ENCODE measurements around the gene PCSK5.

PCSK5 gene

GRCh38 chr9:76127637-76128036, 237.2 kb downstream of the PCSK5 start:
- H3K9me3 ChIP-seq (ENCODE audit: control insufficient read depth, insufficient read depth, low read length), result no peaks in the 10 kb centered on the region
- no peaks in the 10 kb centered on the region for H3K36me3 ChIP-seq (ENCODE audit: insufficient read depth, low read length)
- no peak overlapping the region for H3K9ac ChIP-seq (ENCODE audit: low read depth, low read length)
- peaks cover 4% of the 10 kb centered on the region; the same call in 1 of the 2 replicates for H3K4me1 ChIP-seq (ENCODE audit: insufficient read depth, low read length)

- Histone ChIP-seq H3K36me3 (ENCODE audit: insufficient read depth, low read length) (no peaks in the 10 kb centered on the region), H3K9ac (ENCODE audit: low read depth, low read length) (no peak overlapping the region), H3K4me1 (ENCODE audit: insufficient read depth, low read length) (peaks cover 20% of the 10 kb centered on the region), H3K9me3 (ENCODE audit: control insufficient read depth, insufficient read depth, low read length) (no peaks in the 10 kb centered on the region)
Observed at GRCh38 chr9:76135902-76136301, 245.4 kb downstream of the PCSK5 start.

DNA sequence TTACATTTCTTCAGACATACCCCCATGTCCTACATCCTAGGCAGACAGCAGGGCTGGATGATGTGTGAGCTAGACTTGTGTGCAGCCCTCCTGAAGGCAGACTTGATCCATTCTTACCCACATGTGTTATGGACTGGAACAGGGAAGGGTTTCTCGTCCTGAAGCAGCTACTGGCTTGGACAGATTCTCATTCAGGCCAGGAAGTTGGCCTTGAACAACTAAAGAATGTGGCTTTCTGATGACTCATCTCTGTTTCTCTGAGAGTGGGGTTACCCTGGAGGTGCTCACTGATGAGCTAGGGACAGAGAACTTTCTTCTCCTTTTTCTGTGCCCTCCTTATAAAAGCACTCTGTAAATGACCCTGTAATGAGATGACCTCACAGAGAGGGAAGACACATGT, 246.5 kb downstream of the PCSK5 start:
- Histone ChIP-seq H3K4me1 (ENCODE audit: insufficient read depth, low read length) (peaks cover 18% of the 10 kb centered on the region), H3K9me3 (ENCODE audit: control insufficient read depth, insufficient read depth, low read length) (no peaks in the 10 kb centered on the region), H3K36me3 (ENCODE audit: insufficient read depth, low read length) (no peaks in the 10 kb centered on the region), H3K9ac (ENCODE audit: low read depth, low read length) (no peak overlapping the region)

- Histone ChIP-seq H3K9me3 (ENCODE audit: control insufficient read depth, insufficient read depth, low read length) (no peaks in the 10 kb centered on the region), H3K36me3 (ENCODE audit: insufficient read depth, low read length) (no peaks in the 10 kb centered on the region), H3K9ac (ENCODE audit: low read depth, low read length) (no peak overlapping the region), H3K4me1 (ENCODE audit: insufficient read depth, low read length) (peaks cover 17% of the 10 kb centered on the region)
Observed at GRCh38 chr9:76137931-76138330, 247.5 kb downstream of the PCSK5 start.

DNA sequence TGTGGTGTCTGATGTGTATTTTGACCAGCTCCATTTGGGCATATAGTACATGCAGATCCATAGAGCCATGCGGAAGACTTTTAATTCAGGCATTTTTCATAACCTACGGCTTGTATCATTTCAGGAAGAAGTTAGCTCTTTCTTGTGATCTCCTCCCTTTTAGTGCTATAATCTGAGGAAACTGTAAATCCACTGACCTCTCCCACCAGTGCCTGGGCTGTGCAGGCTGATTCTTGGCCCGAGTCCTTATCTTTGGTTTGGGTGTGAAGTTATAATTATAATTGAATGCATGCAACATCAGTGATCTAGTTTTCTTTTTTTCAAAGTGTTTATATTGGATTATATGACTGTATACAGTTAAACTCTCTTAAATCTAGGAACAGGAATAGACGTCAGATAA, 247.9 kb downstream of the PCSK5 start:
- Histone ChIP-seq H3K9ac (ENCODE audit: low read depth, low read length) (no peak overlapping the region), H3K4me1 (ENCODE audit: insufficient read depth, low read length) (peaks cover 17% of the 10 kb centered on the region), H3K36me3 (ENCODE audit: insufficient read depth, low read length) (no peaks in the 10 kb centered on the region), H3K9me3 (ENCODE audit: control insufficient read depth, insufficient read depth, low read length) (no peaks in the 10 kb centered on the region)

- Histone ChIP-seq H3K9me3 (ENCODE audit: control insufficient read depth, insufficient read depth, low read length) (no peaks in the 10 kb centered on the region), H3K9ac (ENCODE audit: low read depth, low read length) (no peak overlapping the region), H3K36me3 (ENCODE audit: insufficient read depth, low read length) (no peaks in the 10 kb centered on the region), H3K4me1 (ENCODE audit: insufficient read depth, low read length) (no peaks in the 10 kb centered on the region)
Observed at GRCh38 chr9:76143834-76144233, 253.4 kb downstream of the PCSK5 start.

DNA sequence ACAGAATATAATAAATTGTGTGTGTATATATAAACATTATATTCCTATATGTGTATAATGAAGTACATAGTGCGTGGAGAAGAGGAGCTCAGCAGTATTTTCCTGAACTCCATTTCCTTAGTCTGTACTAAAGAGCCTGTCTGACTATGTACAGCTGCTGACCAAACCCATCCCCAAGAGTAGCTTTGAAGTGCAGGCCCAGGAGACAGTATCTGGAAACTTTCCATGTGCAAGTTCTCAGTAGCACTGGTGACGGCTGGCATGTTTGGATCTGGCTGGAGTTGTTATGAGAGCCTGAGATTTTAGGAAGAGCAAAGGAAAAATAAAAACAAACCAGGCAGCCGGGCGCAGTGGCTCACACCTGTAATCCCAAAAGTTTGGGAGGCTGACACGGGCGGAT, 259.5 kb downstream of the PCSK5 start:
- H3K9me3 ChIP-seq (ENCODE audit: control insufficient read depth, insufficient read depth, low read length), result no peaks in the 10 kb centered on the region
- H3K9ac ChIP-seq (ENCODE audit: low read depth, low read length), result no peak overlapping the region
- H3K36me3 ChIP-seq (ENCODE audit: insufficient read depth, low read length), result no peaks in the 10 kb centered on the region
- no peaks in the 10 kb centered on the region for H3K4me1 ChIP-seq (ENCODE audit: insufficient read depth, low read length)

GRCh38 chr9:76151267-76151666, 260.8 kb downstream of the PCSK5 start:
- no peaks in the 10 kb centered on the region for H3K9me3 ChIP-seq (ENCODE audit: control insufficient read depth, insufficient read depth, low read length)
- H3K36me3 ChIP-seq (ENCODE audit: insufficient read depth, low read length), result no peaks in the 10 kb centered on the region
- no peaks in the 10 kb centered on the region for H3K4me1 ChIP-seq (ENCODE audit: insufficient read depth, low read length)
- H3K9ac ChIP-seq (ENCODE audit: low read depth, low read length), result no peak overlapping the region

DNA sequence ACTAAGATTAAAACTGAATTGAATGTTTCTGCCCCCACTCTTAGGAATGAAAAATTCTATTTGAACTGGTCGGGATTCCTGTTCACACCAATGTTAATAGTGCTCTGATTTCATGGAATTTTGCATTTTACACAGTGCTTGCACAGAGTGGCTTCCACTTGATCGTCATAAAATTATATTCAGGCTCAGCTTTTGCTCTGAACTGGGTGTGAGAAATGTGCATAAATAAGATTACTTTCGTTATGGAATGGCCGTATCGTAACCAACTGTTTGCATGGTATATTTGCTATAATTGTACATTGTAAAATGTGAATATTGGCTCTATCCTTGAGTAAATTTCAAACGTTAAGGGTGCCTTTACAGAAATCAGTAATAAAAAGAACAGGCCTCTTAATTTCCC, 262.9 kb downstream of the PCSK5 start:
- H3K4me1 ChIP-seq (ENCODE audit: insufficient read depth, low read length), result no peaks in the 10 kb centered on the region
- H3K9me3 ChIP-seq (ENCODE audit: control insufficient read depth, insufficient read depth, low read length), result no peaks in the 10 kb centered on the region
- H3K36me3 ChIP-seq (ENCODE audit: insufficient read depth, low read length), result no peaks in the 10 kb centered on the region; the same call in 1 of the 2 replicates
- H3K9ac ChIP-seq (ENCODE audit: low read depth, low read length), result no peak overlapping the region

DNA sequence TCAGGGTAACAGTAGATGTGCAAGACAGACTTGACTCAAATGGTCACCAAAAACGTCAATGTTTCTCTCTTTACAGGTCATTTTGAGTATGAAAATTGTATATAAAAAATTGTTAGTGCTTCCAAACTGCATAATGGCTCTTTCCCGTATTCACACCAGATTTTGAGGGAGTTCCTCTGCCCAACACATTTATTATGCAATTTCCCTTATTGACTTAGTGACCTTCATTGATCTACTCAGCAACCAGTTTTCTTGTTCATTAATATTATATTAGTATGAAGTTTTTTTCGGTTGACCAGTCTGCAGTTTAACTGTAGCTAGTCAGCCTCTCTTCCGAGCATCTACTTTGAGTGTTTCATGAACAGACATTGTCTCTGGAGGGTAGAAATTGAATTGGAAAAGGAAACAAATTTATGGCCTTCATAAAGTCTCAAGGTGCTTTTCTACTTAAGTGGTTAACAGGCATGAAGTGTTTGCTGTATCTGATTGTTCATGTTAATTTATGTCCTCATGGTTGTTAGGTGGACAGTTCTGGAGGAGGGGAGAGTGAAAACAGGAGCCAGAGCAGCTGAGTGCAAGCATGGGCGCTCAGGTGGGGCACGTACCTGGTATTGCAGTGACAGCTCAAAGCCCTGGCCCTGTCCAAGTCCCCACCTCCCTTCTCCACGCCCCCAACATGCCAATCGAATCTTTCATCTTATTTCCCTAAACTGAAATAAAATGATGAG, 263.6 kb downstream of the PCSK5 start:
- Histone ChIP-seq H3K36me3 (ENCODE audit: insufficient read depth, low read length) (no peaks in the 10 kb centered on the region; the same call in 1 of the 2 replicates), H3K4me1 (ENCODE audit: insufficient read depth, low read length) (no peaks in the 10 kb centered on the region), H3K9me3 (ENCODE audit: control insufficient read depth, insufficient read depth, low read length) (no peaks in the 10 kb centered on the region), H3K9ac (ENCODE audit: low read depth, low read length) (no peak overlapping the region)

DNA sequence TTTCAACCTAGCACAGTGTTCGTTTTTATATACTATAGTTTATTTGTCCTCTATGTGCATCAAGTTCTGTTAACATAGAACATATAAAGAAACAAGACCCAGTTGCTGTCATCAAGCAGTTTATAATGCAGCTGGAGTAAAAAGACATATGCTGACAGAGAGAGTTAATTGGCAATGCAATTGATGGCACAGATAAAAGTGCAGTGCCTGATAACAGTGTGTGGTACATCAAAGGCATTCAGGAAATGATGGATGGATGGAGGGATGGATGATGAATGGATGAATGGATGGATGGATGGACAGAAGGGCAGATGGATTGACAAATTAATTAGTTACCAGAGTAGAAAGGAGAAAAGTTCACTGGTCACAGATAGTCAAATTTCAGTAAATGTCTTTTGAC, 264.9 kb downstream of the PCSK5 start:
- Histone ChIP-seq H3K4me1 (ENCODE audit: insufficient read depth, low read length) (0 out of 2 replicates have a peak, but pooled peaks cover 5% of the 10 kb centered on the region), H3K9me3 (ENCODE audit: control insufficient read depth, insufficient read depth, low read length) (no peaks in the 10 kb centered on the region), H3K9ac (ENCODE audit: low read depth, low read length) (no peak overlapping the region), H3K36me3 (ENCODE audit: insufficient read depth, low read length) (no peaks in the 10 kb centered on the region; the same call in 1 of the 2 replicates)

GRCh38 chr9:76158713-76159112, 268.2 kb downstream of the PCSK5 start:
- Histone ChIP-seq H3K9ac (ENCODE audit: low read depth, low read length) (no peak overlapping the region), H3K36me3 (ENCODE audit: insufficient read depth, low read length) (no peaks in the 10 kb centered on the region; the same call in 1 of the 2 replicates), H3K4me1 (ENCODE audit: insufficient read depth, low read length) (peaks cover 9% of the 10 kb centered on the region; the same call in 1 of the 2 replicates), H3K9me3 (ENCODE audit: control insufficient read depth, insufficient read depth, low read length) (no peaks in the 10 kb centered on the region)

GRCh38 chr9:76159293-76159926, 268.9 kb downstream of the PCSK5 start:
- Histone ChIP-seq H3K9ac (ENCODE audit: low read depth, low read length) (no peak overlapping the region), H3K36me3 (ENCODE audit: insufficient read depth, low read length) (no peaks in the 10 kb centered on the region; the same call in 1 of the 2 replicates), H3K4me1 (ENCODE audit: insufficient read depth, low read length) (peaks cover 9% of the 10 kb centered on the region; the same call in 1 of the 2 replicates), H3K9me3 (ENCODE audit: control insufficient read depth, insufficient read depth, low read length) (no peaks in the 10 kb centered on the region)

GRCh38 chr9:76161106-76161505, 270.6 kb downstream of the PCSK5 start:
- H3K9me3 ChIP-seq (ENCODE audit: control insufficient read depth, insufficient read depth, low read length), result no peaks in the 10 kb centered on the region
- peaks cover 9% of the 10 kb centered on the region; the same call in 1 of the 2 replicates for H3K4me1 ChIP-seq (ENCODE audit: insufficient read depth, low read length)
- H3K36me3 ChIP-seq (ENCODE audit: insufficient read depth, low read length), result no peaks in the 10 kb centered on the region; the same call in 1 of the 2 replicates
- H3K9ac ChIP-seq (ENCODE audit: low read depth, low read length), result no peak overlapping the region

GRCh38 chr9:76161541-76161940, 271.1 kb downstream of the PCSK5 start:
- Histone ChIP-seq H3K9ac (ENCODE audit: low read depth, low read length) (no peak overlapping the region), H3K36me3 (ENCODE audit: insufficient read depth, low read length) (no peaks in the 10 kb centered on the region; the same call in 1 of the 2 replicates), H3K9me3 (ENCODE audit: control insufficient read depth, insufficient read depth, low read length) (no peaks in the 10 kb centered on the region), H3K4me1 (ENCODE audit: insufficient read depth, low read length) (peaks cover 9% of the 10 kb centered on the region; the same call in 1 of the 2 replicates)
